Measurements from ENCODE around the gene SPEN.

- TF ChIP-seq CTCF (IDR thresholded peaks at IDR 0.05) (no peak), POLR2A (IDR thresholded peaks at IDR 0.05) (no peak)
These were observed 108.6 kb downstream of the SPEN start for GRCh38 chr1:15956150-15956549.
